Smooth muscle cell of the brain vasculature (primary cell): ENCODE results near the gene FAM83E.

Experiments
- DNase-seq: peaks from one replicate; pipeline ENCODE4 v3.0.0-alpha.2; 2012; ENCODE audit warnings: low read depth, low spot score

FAM83E gene

GRCh38 chr19:48628486-48629296 lies 13.8 kb upstream of the FAM83E start:
- no peak for DNase-seq

- no peak for DNase-seq
These were observed 13.0 kb upstream of the FAM83E start for GRCh38 chr19:48627865-48628314.

GRCh38 chr19:48627201-48627864 lies 12.5 kb upstream of the FAM83E start:
- no peak for DNase-seq

- DNase-seq, result no peak
These were observed 11.0 kb upstream of the FAM83E start for GRCh38 chr19:48625891-48626327.

GRCh38 chr19:48624791-48625723 lies 10.2 kb upstream of the FAM83E start:
- DNase-seq, result no peak

- no peak for DNase-seq
These were observed 9.3 kb upstream of the FAM83E start for GRCh38 chr19:48624067-48624594.

- DNase-seq, result no peak
These were observed 8.7 kb upstream of the FAM83E start for GRCh38 chr19:48623556-48624066.

GRCh38 chr19:48619692-48620585 lies 5.1 kb upstream of the FAM83E start:
- no peak for DNase-seq

- DNase-seq, result peak; percentile 99
These were observed 4.2 kb upstream of the FAM83E start, which contains the start of the genes RPL18 and SPHK2 for GRCh38 chr19:48618916-48619691. Gene RPL18, minus strand, starts transcription at chr19:48619178. Its CDS starts 35 bp downstream, at chr19:48619143. Gene SPHK2, plus strand, starts transcription at chr19:48619506. Its CDS starts 1,009 bp downstream, at chr19:48620515.

GRCh38 chr19:48618278-48618915 lies 3.5 kb upstream of the FAM83E start:
- DNase-seq, result no peak

GRCh38 chr19:48617146-48617937 lies 2.5 kb upstream of the FAM83E start:
- DNase-seq, result no peak

- no peak for DNase-seq
These were observed 1.7 kb upstream of the FAM83E start for GRCh38 chr19:48616491-48617056.

- DNase-seq, result no peak
These were observed 1.2 kb upstream of the FAM83E start for GRCh38 chr19:48616041-48616436.

GRCh38 chr19:48615231-48616040 lies 560 bp upstream of the FAM83E start:
- DNase-seq, result no peak

GRCh38 chr19:48613852-48614435 lies 932 bp downstream of the FAM83E start:
- DNase-seq, result no peak
